ENCODE results near the gene BMP8B. TPM values are rescaled to one million over a fixed set of nuclear protein-coding genes. Genes with fewer than 3 reads are reported as not detected.
A peak's percentile ranks its signal among the peaks of the same experiment; 100 is the strongest.
"Not testable (repeated sequence)": the region's sequence is repeated elsewhere in the genome, so short reads cannot be mapped to it uniquely, and the experiment has no call there.

Gene BMP8B
- polyA plus RNA-seq, 3 donors, result 0.14 to 1.3 (median 0.24) TPM

DNA sequence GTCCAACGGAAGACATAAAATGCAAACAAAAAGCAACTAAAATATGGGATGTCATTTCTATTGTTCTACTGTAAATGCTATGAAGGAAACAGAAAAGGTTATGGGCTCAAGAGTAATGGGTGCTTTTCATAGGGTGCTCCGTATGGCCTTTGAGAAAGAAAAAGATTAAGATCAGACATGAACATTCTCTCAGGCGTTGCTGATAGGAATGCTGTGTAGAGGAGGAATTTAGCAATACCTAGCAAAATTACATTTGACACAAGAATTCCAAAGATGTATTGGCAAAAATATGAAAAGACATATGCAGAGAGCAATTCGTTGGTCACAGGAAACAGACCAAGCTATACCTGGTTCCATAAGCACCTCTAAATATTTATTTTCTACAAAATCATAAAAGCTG, 11.8 kb downstream of the BMP8B start:
- Histone ChIP-seq H2AFZ (ENCODE audit: insufficient read depth, low read depth, low read length, poor library complexity, severe bottlenecking) (no peak overlapping the region), H3K4me2 (replicated peaks; ENCODE audit: extremely low read depth, low read length, poor library complexity, severe bottlenecking) (no peak overlapping the region), H3K9me3 (replicated peaks in 1 of 2; ENCODE audit: control insufficient read depth in 1 of 2, insufficient read depth in 1 of 2, low read length in 2 of 2) (no peaks in the 10 kb centered on the region), H4K20me1 (ENCODE audit: insufficient read depth, low read length) (no peaks in the 10 kb centered on the region), H3K27me3 (ENCODE audit: control insufficient read depth in 2 of 2, insufficient read depth in 2 of 2, low read length in 2 of 2) (no peaks in the 10 kb centered on the region), H3K27ac (ENCODE audit: low read depth in 1 of 2, low read length in 2 of 2) (no peak overlapping the region), H3K4me1 (ENCODE audit: control insufficient read depth in 1 of 2, insufficient read depth in 2 of 2, low read length in 2 of 2) (peaks cover 4 to 12% of the 10 kb centered on the region in 2 donors), H3K4me3 (replicated peaks in 1 of 3; ENCODE audit: low read depth in 2 of 3, low read length in 3 of 3) (no peak overlapping the region), H3K9ac (ENCODE audit: insufficient read depth, low read length, poor library complexity, severe bottlenecking) (no peak overlapping the region), H3K79me2 (ENCODE audit: insufficient read depth, low read length) (no peaks in the 10 kb centered on the region), H3K36me3 (replicated peaks in 1 of 2; ENCODE audit: control insufficient read depth in 1 of 2, insufficient read depth in 2 of 2, low read length in 2 of 2) (no peaks in the 10 kb centered on the region)
- peaks cover 3 to 6% of the 10 kb centered on the region in 2 donors for H3K36me3 Mint-ChIP-seq
- H3K27me3 Mint-ChIP-seq (ENCODE audit: low read depth in 3 of 3), result peaks cover 0 to 8% (median 2%) of the 10 kb centered on the region in 3 donors
- H3K9me3 Mint-ChIP-seq, result no peaks in the 10 kb centered on the region
- no peak for DNase-seq
- intact Hi-C loops (cut with micrococcal nuclease), result no loop called here
- no peak overlapping the region for H3K4me3 Mint-ChIP-seq
- 78% methylated on average over 1 of the region's 4 CpGs for WGBS (ENCODE audit: insufficient coverage)
- no peak overlapping the region for H3K27ac Mint-ChIP-seq
- peaks cover 14% of the 10 kb centered on the region for H3K4me1 Mint-ChIP-seq
- no peak for TF ChIP-seq CTCF (IDR thresholded peaks at IDR 0.05)

- intact Hi-C loops (cut with micrococcal nuclease), result no loop called here
- Mint-ChIP-seq H3K9me3 (no peaks in the 10 kb centered on the region), H3K27me3 (ENCODE audit: low read depth in 3 of 3) (peaks cover 0 to 8% (median 3%) of the 10 kb centered on the region in 3 donors), H3K4me3 (peak overlapping the region in 1 of 2 donors; percentile 1), H3K27ac (peak overlapping the region in 1 of 7 donors; percentile 65), H3K4me1 (peaks cover 14% of the 10 kb centered on the region), H3K36me3 (peaks cover 3 to 6% of the 10 kb centered on the region in 2 donors)
- WGBS (ENCODE audit: insufficient coverage), result 21% methylated on average over 10 of the region's 12 CpGs
- Histone ChIP-seq H3K27me3 (ENCODE audit: control insufficient read depth in 2 of 2, insufficient read depth in 2 of 2, low read length in 2 of 2) (no peaks in the 10 kb centered on the region), H3K4me3 (replicated peaks in 1 of 3; ENCODE audit: low read depth in 2 of 3, low read length in 3 of 3) (no peak overlapping the region), H4K20me1 (ENCODE audit: insufficient read depth, low read length) (no peaks in the 10 kb centered on the region), H3K4me2 (replicated peaks; ENCODE audit: extremely low read depth, low read length, poor library complexity, severe bottlenecking) (no peak overlapping the region), H2AFZ (ENCODE audit: insufficient read depth, low read depth, low read length, poor library complexity, severe bottlenecking) (no peak overlapping the region), H3K9me3 (replicated peaks in 1 of 2; ENCODE audit: control insufficient read depth in 1 of 2, insufficient read depth in 1 of 2, low read length in 2 of 2) (no peaks in the 10 kb centered on the region), H3K27ac (ENCODE audit: low read depth in 1 of 2, low read length in 2 of 2) (no peak overlapping the region), H3K4me1 (ENCODE audit: control insufficient read depth in 1 of 2, insufficient read depth in 2 of 2, low read length in 2 of 2) (peaks cover 4 to 12% of the 10 kb centered on the region in 2 donors), H3K79me2 (ENCODE audit: insufficient read depth, low read length) (no peaks in the 10 kb centered on the region), H3K9ac (ENCODE audit: insufficient read depth, low read length, poor library complexity, severe bottlenecking) (no peak overlapping the region), H3K36me3 (replicated peaks in 1 of 2; ENCODE audit: control insufficient read depth in 1 of 2, insufficient read depth in 2 of 2, low read length in 2 of 2) (no peaks in the 10 kb centered on the region)
- no peak for TF ChIP-seq CTCF (IDR thresholded peaks at IDR 0.05)
- DNase-seq, result no peak
Measured at GRCh38 chr1:39776400-39776713, 12.3 kb downstream of the BMP8B start.

- H3K79me2 ChIP-seq (ENCODE audit: insufficient read depth, low read length); H3K9me3 Mint-ChIP-seq; intact Hi-C loops (cut with micrococcal nuclease); H3K9me3 ChIP-seq (replicated peaks in 1 of 2; ENCODE audit: control insufficient read depth in 1 of 2, insufficient read depth in 1 of 2, low read length in 2 of 2); H3K36me3 ChIP-seq (replicated peaks in 1 of 2; ENCODE audit: control insufficient read depth in 1 of 2, insufficient read depth in 2 of 2, low read length in 2 of 2); H3K4me2 ChIP-seq (replicated peaks; ENCODE audit: extremely low read depth, low read length, poor library complexity, severe bottlenecking); H4K20me1 ChIP-seq (ENCODE audit: insufficient read depth, low read length); DNase-seq; H3K27me3 Mint-ChIP-seq (ENCODE audit: low read depth in 3 of 3); H3K27me3 ChIP-seq (ENCODE audit: control insufficient read depth in 2 of 2, insufficient read depth in 2 of 2, low read length in 2 of 2); H2AFZ ChIP-seq (ENCODE audit: insufficient read depth, low read depth, low read length, poor library complexity, severe bottlenecking); H3K36me3 Mint-ChIP-seq; H3K4me3 ChIP-seq (replicated peaks in 1 of 3; ENCODE audit: low read depth in 2 of 3, low read length in 3 of 3); H3K27ac ChIP-seq (ENCODE audit: low read depth in 1 of 2, low read length in 2 of 2); H3K9ac ChIP-seq (ENCODE audit: insufficient read depth, low read length, poor library complexity, severe bottlenecking); H3K27ac Mint-ChIP-seq: not testable (repeated sequence)
- peaks cover 4 to 12% of the 10 kb centered on the region in 2 donors for H3K4me1 ChIP-seq (ENCODE audit: control insufficient read depth in 1 of 2, insufficient read depth in 2 of 2, low read length in 2 of 2)
- Mint-ChIP-seq H3K4me1 (peaks cover 14% of the 10 kb centered on the region), H3K4me3 (peak overlapping the region in 1 of 2 donors; percentile 1)
- WGBS (ENCODE audit: insufficient coverage), result 60% methylated on average over 2 of the region's 20 CpGs
Measured at GRCh38 chr1:39775676-39776399, 12.8 kb downstream of the BMP8B start.

Data from CD14-positive monocyte (primary cell).